NOMO-1 (cell line): Measurements from ENCODE around the gene UROC1.
"Not testable (repeated sequence)": the region's sequence is repeated elsewhere in the genome, so short reads cannot be mapped to it uniquely, and the experiment has no call there.

Experiments used
- DNase-seq, 2 experiments: peaks; one replicate each; lab custom pipeline; 2025; ENCODE audit not compliant: unreplicated experiment in 2 of 2; lab: John Stamatoyannopoulos, UW

Gene UROC1

GRCh38 chr3:126547721-126548120, 30.1 kb upstream of the UROC1 start:
- DNase-seq, result no peak

- no peak for DNase-seq
Observed at GRCh38 chr3:126546549-126547239, 29.1 kb upstream of the UROC1 start.

GRCh38 chr3:126546013-126546412, 28.4 kb upstream of the UROC1 start:
- no peak for DNase-seq

GRCh38 chr3:126545544-126545943, 28.0 kb upstream of the UROC1 start:
- DNase-seq, result no peak

- DNase-seq, result no peak
Observed at GRCh38 chr3:126544596-126545281, 27.2 kb upstream of the UROC1 start.

GRCh38 chr3:126543457-126544061, 26.0 kb upstream of the UROC1 start:
- no peak for DNase-seq

- DNase-seq, result no peak
Observed at GRCh38 chr3:126542340-126543241, 25.0 kb upstream of the UROC1 start.

- DNase-seq, result no peak
Observed at GRCh38 chr3:126541628-126542339, 24.2 kb upstream of the UROC1 start.

GRCh38 chr3:126540951-126541627, 23.5 kb upstream of the UROC1 start:
- DNase-seq, result no peak

GRCh38 chr3:126540342-126540849, 22.8 kb upstream of the UROC1 start:
- DNase-seq, result peak; percentile 53 to 76

- DNase-seq, result no peak
Observed at GRCh38 chr3:126539558-126540250, 22.1 kb upstream of the UROC1 start.

- no peak for DNase-seq
Observed at GRCh38 chr3:126538966-126539365, 21.4 kb upstream of the UROC1 start.

GRCh38 chr3:126538316-126538715, 20.7 kb upstream of the UROC1 start:
- DNase-seq, result no peak

- DNase-seq, result no peak
Observed at GRCh38 chr3:126537730-126538281, 20.2 kb upstream of the UROC1 start.

GRCh38 chr3:126537116-126537729, 19.6 kb upstream of the UROC1 start:
- DNase-seq, result no peak

GRCh38 chr3:126536126-126536525, 18.6 kb upstream of the UROC1 start:
- no peak for DNase-seq

- no peak for DNase-seq
Observed at GRCh38 chr3:126535636-126536035, 18.1 kb upstream of the UROC1 start.

- DNase-seq, result not testable (repeated sequence)
Observed at GRCh38 chr3:126534716-126535115, 17.1 kb upstream of the UROC1 start.
